HT-29 (cell line): ENCODE data around the gene ASF1A. TPM values are rescaled to one million over a fixed set of nuclear protein-coding genes. Genes with fewer than 3 reads are reported as not detected.

Experiments
- total RNA-seq: library from RNA; depleted of rRNA; stranded (reverse); fragments of >200 nt; shearing (Covaris generic); gene quantifications from 2 replicates; pipeline ENCODE4 v1.2.3, GENCODE V29; 2014; rRNA removed

The ASF1A gene
- total RNA-seq, 1 experiment from 2014 or later, result 29.8 TPM

Other genes with a start within 250 kb of the ASF1A start
- 0.05 and 0.13 TPM in 2 replicates for gene CEP85L, start 242.6 kb upstream of the ASF1A start, total RNA-seq
- gene MCM9, start 41.0 kb downstream of the ASF1A start, total RNA-seq, result 6.0 and 6.1 TPM in 2 replicates
- not detected in 2 replicates for gene FAM184A, start 184.5 kb downstream of the ASF1A start, total RNA-seq